ENCODE results near the gene NUP37.
"Not testable (repeated sequence)": the region's sequence is repeated elsewhere in the genome, so short reads cannot be mapped to it uniquely, and the experiment has no call there.

The NUP37 gene

GRCh38 chr12:102106905-102107304 lies 13.0 kb downstream of the NUP37 start:
- no peak for DNase-seq (ENCODE audit: low read depth)
- no peak for TF ChIP-seq CTCF (conservative IDR thresholded peaks at IDR 0.05; ENCODE audit: low read depth, low read length)
- no peak overlapping the region for H3K4me3 ChIP-seq (ENCODE audit: low read length)

- no peak for DNase-seq (ENCODE audit: low read depth)
- H3K4me3 ChIP-seq (ENCODE audit: low read length): no peak overlapping the region
- TF ChIP-seq CTCF (conservative IDR thresholded peaks at IDR 0.05; ENCODE audit: low read depth, low read length): no peak
These were observed 23.1 kb downstream of the NUP37 start for GRCh38 chr12:102096855-102097254.

GRCh38 chr12:102095677-102096263 lies 24.1 kb downstream of the NUP37 start:
- peak; percentile 64 for TF ChIP-seq CTCF (conservative IDR thresholded peaks at IDR 0.05; ENCODE audit: low read depth, low read length)
- DNase-seq (ENCODE audit: low read depth): no peak
- H3K4me3 ChIP-seq (ENCODE audit: low read length): no peak overlapping the region

GRCh38 chr12:102093319-102093718 lies 26.6 kb downstream of the NUP37 start:
- no peak overlapping the region for H3K4me3 ChIP-seq (ENCODE audit: low read length)
- no peak for TF ChIP-seq CTCF (conservative IDR thresholded peaks at IDR 0.05; ENCODE audit: low read depth, low read length)
- no peak for DNase-seq (ENCODE audit: low read depth)

GRCh38 chr12:102089228-102089835 lies 30.6 kb downstream of the NUP37 start:
- H3K4me3 ChIP-seq (ENCODE audit: low read length); DNase-seq (ENCODE audit: low read depth): not testable (repeated sequence)

GRCh38 chr12:102080842-102081241 lies 39.1 kb downstream of the NUP37 start:
- TF ChIP-seq CTCF (conservative IDR thresholded peaks at IDR 0.05; ENCODE audit: low read depth, low read length): no peak
- no peak overlapping the region for H3K4me3 ChIP-seq (ENCODE audit: low read length)
- no peak for DNase-seq (ENCODE audit: low read depth)

- not testable (repeated sequence) for H3K4me3 ChIP-seq (ENCODE audit: low read length); DNase-seq (ENCODE audit: low read depth)
These were observed 47.8 kb downstream of the NUP37 start for GRCh38 chr12:102072092-102072491.

GRCh38 chr12:102069707-102070106 lies 50.2 kb downstream of the NUP37 start:
- TF ChIP-seq CTCF (conservative IDR thresholded peaks at IDR 0.05; ENCODE audit: low read depth, low read length): no peak
- DNase-seq (ENCODE audit: low read depth): no peak
- H3K4me3 ChIP-seq (ENCODE audit: low read length): no peak overlapping the region
